HG03432 (cell line): ENCODE data around the gene TMEM135.
"Not testable (repeated sequence)": the region's sequence is repeated elsewhere in the genome, so short reads cannot be mapped to it uniquely, and the experiment has no call there.

Experiments used
- ATAC-seq: cut with Tn5 transposase; IDR thresholded peaks from one replicate; pipeline ENCODE4 v1.9.1; 2021; ENCODE audit warnings: mild to moderate bottlenecking, moderate library complexity; ENCODE audit not compliant: unreplicated experiment

Gene TMEM135

DNA sequence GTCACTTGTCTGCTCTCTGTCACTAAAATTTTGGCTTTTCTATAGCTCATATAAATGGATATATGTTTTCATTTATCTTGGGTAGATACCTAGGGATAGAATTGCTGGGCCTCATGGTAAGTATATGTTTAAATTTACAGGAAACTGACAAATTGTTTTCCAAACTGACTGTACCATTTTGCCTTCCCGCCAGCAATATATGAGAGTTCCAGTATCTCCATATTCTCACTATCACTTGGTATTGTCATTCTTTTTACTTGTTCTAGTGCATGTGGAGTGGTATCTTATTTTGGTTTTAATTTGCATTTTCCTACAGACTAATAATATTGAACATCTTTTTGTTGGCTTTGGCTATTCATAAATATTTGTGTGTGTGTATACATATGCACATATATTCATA is 101.7 kb downstream of the TMEM135 start:
- ATAC-seq = no peak

DNA sequence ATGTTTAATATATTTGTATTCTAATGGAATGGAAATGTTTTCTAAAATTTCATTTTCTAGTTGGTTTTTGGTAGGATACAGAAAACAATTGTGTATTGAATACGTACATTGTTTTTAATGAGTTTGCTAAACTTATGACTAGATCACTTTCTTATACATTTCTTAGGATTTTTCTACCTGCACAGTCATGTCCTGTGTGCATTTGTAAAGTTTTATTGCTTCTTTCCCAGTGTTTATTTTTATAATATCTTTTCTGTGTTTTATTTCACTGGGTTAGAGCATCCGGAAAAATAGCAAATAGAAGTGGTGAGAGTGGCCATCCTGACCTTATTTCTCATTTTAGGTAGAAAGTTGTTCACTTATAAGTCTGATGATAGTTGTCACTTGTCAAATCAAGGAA is 103.6 kb downstream of the TMEM135 start:
- no peak for ATAC-seq

DNA sequence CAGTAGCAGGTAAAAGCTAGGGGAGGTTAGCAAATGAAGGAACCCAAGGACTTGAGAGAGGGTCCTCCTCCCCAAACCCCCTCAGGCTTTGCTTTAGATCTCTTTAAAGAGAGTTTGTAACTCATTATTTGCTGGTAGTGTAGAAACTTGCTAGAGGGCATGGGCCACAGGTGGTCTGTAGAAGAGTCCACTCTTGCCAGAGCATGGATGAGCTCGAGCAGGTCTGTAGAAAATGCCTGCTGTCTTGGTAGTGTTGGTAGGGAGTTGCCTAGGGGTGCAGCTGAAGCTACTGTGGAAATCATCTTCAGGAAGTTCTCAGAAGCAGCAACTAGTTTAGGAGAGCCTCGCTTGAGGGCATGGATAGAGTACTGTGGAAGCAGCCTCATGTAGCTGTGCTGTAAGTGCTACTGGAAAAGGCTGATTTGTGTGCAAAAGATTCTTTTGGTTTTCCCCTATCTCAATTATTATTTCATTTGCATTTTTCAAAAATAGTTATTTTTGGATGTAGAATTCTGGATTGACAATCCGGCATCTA is 104.3 kb downstream of the TMEM135 start:
- no peak for ATAC-seq

DNA sequence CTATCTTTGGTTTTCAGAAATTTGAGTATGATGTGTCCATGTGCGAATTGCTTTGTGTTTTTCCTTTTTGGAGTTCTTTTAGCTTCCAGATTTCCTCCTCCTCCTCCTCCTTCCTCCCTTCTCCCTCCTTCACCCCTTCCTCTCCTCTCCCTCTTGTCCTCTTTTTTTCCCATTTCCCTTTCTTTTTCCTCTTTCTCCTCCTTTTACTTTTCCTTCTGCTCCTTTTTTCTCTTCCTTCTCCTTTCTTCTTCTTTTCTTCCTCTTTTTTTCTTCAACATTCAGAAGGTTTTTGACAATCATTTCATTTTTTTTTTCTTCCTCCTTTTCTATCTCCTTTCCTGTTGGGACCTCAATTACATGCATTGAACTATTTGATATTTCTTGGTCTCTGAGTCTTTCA is 104.9 kb downstream of the TMEM135 start:
- no peak for ATAC-seq

DNA sequence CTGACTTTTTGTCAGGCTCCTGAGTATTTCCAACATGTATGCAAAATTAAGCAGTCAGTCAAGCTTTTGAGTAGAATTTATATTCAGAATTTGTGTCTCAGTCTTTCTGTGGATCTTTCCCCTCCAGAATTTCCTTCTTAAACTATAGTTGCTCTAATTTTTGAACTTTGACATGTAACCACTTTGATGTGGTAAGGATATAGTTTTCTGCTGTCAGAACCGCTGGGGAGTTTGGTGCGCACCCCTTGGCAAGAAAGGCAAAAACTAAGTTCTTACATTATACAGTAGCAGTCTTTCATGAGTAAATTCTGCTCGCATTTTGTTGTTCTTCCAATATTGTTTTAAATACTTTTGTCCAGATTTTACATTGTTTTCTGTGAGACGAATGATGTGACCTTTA is 105.9 kb downstream of the TMEM135 start:
- no peak for ATAC-seq

DNA sequence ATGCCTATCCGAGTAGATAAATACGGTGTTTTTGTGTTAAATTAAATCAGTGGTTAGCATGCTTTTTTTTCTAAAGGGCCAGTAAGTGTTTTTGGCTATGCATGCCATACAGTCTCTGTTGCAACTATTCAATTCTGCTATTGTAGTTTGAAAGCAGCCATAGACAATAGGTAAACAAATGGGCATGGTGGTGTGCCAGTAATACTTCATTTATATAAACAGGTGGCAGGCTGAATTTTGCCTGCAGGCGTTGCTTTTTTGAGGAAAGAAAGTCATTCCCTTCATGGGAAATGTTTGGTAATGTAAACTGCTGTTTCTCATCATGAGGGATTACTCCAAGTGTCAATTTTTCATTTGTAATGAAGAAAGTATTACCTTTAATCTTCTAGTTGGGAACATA is 106.5 kb downstream of the TMEM135 start:
- no peak for ATAC-seq

DNA sequence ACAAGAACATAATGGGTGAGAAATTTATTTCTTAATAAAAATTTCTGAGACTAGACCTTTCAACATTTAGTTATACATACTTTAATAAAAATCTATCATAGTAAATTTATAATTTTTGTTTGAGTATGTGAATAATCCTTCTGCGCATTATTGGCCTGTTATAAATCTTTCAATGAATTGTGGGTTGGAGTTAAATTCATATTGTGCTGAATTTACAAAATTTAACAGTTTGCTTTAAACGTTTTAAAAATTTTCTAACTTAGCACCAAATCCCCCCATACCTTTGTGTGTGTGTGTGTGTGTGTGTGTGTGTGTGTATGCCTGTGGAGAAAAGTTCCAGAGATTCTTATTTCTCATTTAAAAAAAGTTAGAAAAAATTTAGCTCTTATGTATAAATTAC is 111.0 kb downstream of the TMEM135 start:
- no peak for ATAC-seq

DNA sequence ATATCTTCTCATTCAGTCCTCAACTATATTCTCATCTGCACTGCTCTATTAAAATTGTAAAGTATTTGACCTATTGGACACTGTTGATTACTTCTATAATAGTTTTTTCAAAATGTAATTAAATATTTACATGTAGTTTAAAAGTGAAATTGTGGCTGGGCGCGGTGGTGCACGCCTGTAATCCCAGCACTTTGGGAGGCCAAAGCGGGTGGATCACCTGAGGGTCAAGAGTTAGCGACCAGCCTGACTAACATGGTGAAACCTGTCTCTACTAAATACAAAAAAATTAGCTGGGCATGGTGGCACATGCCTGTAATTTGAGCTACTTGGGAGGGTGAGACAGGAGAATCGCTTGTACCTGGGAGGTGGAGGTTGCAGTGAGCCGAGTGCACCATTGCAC is 112.0 kb downstream of the TMEM135 start:
- not testable (repeated sequence) for ATAC-seq

DNA sequence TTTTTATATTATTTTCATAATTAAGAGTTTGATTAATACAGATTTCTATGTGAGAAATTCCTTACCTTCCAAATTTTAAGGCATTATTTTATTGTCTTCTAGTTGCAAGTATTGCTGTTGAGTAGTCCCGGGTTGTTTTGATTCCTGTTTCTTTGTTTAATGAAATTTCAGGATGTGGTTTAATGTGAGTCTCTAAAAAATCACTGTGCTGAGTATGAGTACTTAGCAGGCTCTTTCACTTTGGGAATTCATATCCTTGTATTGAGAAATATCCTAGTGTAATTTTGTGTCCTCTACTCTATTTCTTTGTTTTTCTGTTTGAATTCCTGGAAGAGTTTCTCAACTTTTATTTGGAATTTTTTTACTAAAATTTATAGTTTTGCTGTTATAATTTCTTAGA is 113.2 kb downstream of the TMEM135 start:
- no peak for ATAC-seq

DNA sequence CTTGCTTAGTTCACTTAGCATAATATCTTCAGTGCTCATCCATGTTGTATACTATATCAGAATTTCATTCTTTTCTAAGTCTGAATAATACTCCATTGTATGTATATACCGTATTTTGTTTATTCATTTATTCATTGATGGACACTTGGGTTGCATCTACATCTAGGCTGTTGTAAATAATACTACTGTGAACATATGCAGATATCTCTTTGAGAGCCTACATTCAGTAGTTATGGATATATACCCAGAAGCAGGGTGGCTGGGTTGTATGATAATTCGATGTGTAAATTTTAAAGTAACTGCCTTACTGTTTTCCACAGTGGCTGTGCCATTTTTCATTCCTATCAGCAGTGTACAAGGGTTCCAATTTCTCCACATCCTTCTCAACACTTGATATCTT is 116.5 kb downstream of the TMEM135 start:
- ATAC-seq = no peak

DNA sequence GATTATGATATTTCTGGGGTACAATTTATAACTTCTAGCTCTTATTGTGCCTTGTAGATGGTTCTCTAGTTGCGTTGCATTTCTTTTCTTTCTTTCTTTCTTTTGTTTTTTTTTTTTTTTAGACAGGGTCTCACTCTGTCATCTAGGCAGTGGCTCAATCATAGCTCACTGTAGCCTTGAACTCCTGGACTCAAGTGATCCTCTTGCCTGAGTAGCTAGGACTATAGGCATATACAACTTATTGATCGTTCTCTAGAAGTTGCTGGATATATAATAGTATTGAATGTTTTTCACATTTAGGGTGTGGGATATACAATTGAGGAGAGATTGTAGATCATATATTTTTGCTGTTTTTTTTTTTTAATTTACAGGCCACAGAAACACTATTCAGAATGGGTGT is 119.2 kb downstream of the TMEM135 start:
- no peak for ATAC-seq

DNA sequence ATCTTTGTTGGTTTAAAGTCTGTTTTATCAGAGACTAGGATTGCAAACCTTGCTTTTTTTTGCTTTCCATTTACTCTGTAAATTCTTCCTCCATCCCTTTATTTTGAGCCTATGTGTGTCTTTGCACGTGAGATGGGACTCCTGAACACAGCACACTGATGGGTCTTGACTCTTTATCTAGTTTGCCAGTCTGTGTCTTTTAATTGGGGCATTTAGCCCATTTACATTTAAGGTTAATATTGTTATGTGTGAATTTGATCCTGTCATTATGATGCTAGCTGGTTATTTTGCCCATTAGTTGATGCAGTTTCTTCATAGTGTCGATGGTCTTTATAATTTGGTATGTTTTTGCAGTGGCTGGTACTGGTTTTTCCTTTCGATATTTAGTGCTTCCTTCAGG is 131.3 kb downstream of the TMEM135 start:
- ATAC-seq = not testable (repeated sequence)

DNA sequence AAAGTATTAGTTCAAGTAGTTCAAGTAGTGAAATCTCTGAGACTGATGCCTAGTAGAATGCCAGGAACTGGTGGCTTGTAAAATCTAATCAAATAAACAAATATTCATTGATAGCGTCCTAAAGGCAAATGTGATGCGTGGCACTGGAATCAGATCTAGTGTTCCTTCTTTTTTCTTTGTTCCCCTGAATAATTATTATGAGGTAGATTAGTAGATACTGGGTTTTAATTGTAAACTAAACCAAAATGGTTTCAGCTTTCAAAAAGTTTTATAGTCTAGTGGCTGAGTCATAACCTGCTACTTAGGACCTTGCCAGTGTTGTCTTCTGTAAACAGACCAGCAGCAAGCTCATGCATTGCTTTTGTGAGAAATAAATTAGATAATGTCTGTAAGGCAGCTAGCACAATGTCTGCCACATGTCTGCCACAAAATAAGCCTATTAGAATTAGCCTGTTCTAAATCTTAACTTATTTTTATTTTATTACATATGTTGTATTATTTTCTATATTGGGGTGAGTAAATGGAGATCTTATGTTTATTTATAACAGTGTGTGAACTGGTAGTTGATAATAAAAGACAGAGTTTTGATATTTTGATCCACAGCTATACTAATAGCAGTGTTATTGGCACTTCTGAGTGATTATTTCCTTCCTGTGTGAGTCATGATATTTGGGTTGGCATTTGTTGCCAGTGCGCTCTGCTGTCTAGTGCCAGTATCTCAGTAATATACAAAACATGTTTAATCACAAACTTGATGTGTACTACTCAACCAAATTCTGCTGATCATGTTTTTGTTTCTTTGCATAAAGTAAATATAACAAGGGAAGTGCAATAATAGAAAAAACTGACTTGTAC is 135.7 kb downstream of the TMEM135 start:
- no peak for ATAC-seq

DNA sequence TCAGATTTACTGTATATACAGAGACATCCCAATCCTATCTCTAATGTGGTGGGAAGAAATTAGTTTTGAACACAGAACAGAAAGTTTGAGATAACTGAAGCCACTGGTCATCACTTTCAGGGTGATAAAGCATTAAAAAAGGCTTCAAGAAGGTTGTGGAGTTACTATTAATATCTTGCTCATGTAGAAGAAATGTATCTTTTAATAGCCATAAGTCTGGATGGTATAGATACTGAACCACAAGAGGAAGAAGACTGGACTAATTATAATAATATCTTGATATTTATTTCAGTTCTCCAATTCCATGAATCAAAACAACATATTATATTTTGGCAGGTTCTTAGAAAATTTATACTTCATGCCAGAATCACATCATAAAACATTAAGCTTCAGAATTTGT is 137.1 kb downstream of the TMEM135 start:
- no peak for ATAC-seq

DNA sequence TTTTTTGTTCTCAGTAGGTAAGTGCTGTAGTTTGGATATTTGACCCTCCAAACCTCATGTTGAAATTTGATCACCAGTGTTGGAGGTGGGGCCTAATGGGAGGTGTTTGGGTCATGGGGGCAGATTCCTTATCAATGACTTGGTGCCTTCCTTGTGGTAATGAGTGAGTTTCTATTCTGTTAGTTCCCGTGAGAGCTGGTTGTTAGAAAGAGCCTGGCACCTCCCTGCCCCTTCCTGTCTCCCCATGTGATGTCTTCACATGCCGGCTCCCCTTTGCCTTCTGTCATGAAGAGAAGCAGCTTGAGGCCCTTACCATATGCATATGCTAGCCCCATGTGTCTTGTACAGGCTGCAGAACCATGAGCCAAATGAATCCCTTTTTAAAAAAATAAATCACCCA is 138.3 kb downstream of the TMEM135 start:
- no peak for ATAC-seq

DNA sequence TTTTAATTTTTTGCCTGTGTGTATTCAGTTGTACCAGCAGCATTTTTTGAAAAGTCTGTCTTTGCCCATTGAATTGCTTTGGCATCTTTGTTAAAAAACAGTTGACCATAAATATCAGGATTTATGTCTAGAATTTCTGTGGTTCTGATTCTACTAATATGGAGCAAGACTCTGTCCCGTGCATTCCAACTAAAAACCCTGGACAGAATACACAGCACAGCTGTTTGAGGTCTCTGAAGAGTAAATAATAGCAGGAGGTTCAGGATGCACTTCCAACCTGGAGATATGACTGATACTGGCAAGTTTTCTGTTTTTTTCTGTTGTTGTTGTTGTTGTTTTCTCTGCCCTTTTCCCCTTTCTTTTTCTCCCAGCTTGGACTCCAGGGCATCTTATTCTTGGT is 141.9 kb downstream of the TMEM135 start:
- ATAC-seq = no peak

DNA sequence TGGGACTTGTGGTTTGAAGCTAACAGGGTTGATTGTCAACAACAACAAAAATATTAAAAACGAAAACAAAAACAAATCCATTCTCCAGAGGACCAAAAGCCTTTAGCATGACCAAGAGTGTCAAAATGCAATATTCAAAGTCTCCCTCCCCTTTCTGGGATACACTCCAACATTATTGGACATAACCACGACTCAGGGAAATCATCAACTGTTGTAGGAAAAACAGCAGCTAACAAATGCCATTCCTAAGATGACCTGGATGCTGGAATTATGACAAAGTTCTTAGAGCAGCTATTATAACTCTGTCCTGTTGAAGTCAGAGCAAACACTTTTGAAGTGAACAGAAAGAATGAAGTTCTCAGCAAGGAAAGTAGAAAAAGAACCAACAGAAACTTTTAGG is 143.0 kb downstream of the TMEM135 start:
- ATAC-seq = no peak

DNA sequence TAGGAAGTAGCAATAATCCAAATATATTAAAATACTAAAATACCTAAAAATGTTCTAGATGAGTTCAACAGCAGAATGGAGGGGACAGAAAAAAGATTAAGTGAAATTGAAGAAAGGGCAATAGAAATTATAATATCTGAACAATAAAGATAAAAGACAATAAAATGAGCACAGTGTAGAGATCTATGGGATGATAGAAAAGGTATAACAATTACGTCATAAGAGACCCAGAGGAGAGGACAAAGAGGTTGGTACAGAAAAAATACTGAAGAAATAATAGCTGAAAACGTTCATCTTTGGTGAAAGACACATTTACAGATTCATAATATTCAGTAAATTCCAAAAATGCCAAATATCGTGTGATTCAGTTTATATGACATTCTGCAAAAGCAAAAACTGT is 143.4 kb downstream of the TMEM135 start:
- ATAC-seq = no peak

DNA sequence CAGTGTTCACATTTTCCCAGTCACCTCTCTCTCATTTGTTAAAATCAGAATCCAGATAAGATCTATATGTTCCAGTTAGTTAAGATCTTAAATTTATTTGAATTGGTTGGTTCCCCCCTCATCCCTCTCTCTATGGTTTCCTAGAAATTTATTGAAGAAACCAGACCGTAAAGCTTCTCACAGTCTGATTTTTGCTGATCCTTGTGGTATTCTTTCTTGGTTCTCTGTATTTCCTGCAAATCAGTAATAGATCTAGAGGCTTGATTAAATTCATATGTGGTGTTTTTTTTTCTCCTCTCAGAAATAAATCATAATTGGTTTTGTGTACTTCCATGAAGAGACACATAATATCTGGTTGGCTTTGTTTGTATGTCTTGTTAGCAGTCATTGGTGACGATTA is 147.5 kb downstream of the TMEM135 start:
- no peak for ATAC-seq

DNA sequence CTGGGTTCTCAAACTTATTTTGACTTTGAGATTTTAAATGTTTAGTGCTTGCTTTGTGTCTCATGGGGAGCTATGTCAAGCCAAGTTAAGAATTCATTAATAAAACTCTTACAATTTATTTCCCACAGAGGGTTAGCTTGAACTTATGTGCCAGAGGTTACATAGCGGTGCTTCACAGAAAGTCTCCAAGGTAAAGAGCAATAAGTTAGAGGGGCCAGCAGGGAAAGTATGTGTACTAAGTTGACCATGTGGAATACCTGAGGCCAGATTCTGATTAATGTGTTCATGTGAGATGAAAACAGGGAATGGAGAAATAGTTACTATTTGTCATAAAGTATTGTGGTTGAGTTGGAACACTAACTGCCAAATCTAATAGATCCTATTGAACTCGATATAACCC is 149.3 kb downstream of the TMEM135 start:
- no peak for ATAC-seq

DNA sequence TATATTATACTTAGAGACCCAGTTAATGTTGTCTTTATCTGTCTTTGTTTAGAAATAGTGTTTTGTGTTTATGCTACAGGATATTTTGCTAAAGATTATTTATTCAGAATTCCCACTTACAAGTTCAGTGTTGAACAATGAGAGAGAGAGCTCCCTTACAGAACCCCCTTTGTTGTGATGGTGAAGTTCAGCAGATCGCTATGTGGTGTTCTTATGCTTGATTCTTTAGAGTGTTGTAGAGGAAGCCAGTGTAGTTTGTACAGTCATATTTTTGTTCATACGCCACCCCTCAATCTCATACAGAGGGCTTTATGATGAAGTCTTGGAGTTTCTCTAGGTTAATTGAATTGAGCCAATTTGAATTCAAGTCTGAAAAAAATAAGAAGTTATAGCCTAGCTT is 150.2 kb downstream of the TMEM135 start:
- no peak for ATAC-seq

DNA sequence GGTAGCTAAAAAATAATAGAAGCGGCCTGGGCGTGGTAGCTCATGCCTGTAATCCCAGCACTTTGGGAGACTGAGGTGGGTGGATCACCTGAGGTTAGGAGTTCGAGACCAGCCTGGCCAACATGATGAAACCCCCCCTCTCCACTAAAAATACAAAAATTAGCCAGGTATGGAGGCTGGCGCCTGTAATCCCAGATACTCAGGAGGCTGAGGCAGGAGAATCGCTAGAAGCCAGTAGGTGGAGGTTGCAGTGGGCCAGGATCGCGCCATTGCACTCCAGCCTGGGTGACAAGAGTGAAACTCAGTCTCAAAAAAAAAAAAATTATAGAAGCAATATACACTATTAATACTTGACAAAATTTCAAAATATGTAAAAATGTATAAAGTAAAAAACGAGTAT is 150.7 kb downstream of the TMEM135 start:
- ATAC-seq = not testable (repeated sequence)

DNA sequence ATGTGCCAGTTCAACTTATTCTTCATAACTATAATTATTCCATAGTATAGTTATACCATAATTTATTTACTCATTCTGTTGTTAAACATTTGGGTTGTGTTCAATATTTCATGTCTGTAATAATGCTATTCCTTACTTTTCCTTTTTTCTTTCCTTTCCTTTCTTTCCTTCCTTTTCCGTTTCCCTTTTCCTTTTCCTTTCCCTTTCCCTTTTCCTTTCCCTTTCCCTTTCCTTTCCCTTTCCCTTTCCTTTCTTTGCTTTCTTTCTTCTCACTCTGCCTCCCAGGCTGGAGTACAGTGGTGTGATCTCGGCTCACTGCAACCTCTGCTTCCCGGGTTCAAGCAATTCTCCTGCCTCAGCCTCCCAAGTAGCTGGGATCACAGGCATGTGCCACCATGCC is 151.2 kb downstream of the TMEM135 start:
- ATAC-seq = not testable (repeated sequence)
